GM10266 (cell line): Measurements from ENCODE around the gene JAM2.
"Not testable (repeated sequence)": the region's sequence is repeated elsewhere in the genome, so short reads cannot be mapped to it uniquely, and the experiment has no call there.

Experiments
- DNase-seq: peaks from one replicate; pipeline ENCODE4 v3.0.0; 2012; ENCODE audit errors: extremely low spot score
- CTCF ChIP-seq: IDR thresholded peaks from 2 replicates; pipeline ENCODE4 v1.5.1; 2012; ENCODE audit warnings: mild to moderate bottlenecking, low read depth; ENCODE audit not compliant: control insufficient read depth, insufficient read depth; ENCODE audit errors: missing control alignments

JAM2 gene

GRCh38 chr21:25691976-25692375 lies 52.9 kb downstream of the JAM2 start:
- no peak for DNase-seq
- TF ChIP-seq CTCF: no peak

GRCh38 chr21:25695461-25695860 lies 56.4 kb downstream of the JAM2 start:
- not testable (repeated sequence) for DNase-seq

- DNase-seq: no peak
- no peak for TF ChIP-seq CTCF
Observed at GRCh38 chr21:25700741-25701140, 61.7 kb downstream of the JAM2 start.

GRCh38 chr21:25701529-25701928 lies 62.5 kb downstream of the JAM2 start:
- no peak for TF ChIP-seq CTCF
- no peak for DNase-seq

- DNase-seq: peak; percentile 50
- TF ChIP-seq CTCF: peak; percentile 70
Observed at GRCh38 chr21:25708467-25709065, 69.5 kb downstream of the JAM2 start.

GRCh38 chr21:25709684-25710265 lies 70.7 kb downstream of the JAM2 start:
- DNase-seq: no peak
- no peak for TF ChIP-seq CTCF

GRCh38 chr21:25710550-25710949 lies 71.5 kb downstream of the JAM2 start:
- DNase-seq: no peak
- TF ChIP-seq CTCF: no peak

- not testable (repeated sequence) for DNase-seq
Observed at GRCh38 chr21:25714066-25714465, 75.0 kb downstream of the JAM2 start.
